ENCODE data around the gene SLC7A4.

- no peak for TF ChIP-seq CTCF (IDR thresholded peaks at IDR 0.05)
- no peak for TF ChIP-seq EZH2 (IDR thresholded peaks at IDR 0.05; ENCODE audit: borderline replicate concordance, insufficient read depth, low read depth, low read length, poor library complexity, severe bottlenecking)
Measured at GRCh38 chr22:20979940-20980453, 52.4 kb downstream of the SLC7A4 start.

All from B cell (primary cell).